ENCODE data around the gene LAPTM4A.

Gene LAPTM4A

GRCh38 chr2:20012282-20013125, 38.9 kb downstream of the LAPTM4A start, which contains the start of gene MATN3:
MATN3 (minus strand) TSS chr2:20012668; CDS start chr2:20012631, 37 bp downstream.
- H3K4me3 ChIP-seq (replicated peaks in 1 of 2; ENCODE audit: low read depth in 2 of 2, low read length in 2 of 2) = peak within 1 kb of the TSS; percentile 33 to 47
- TF ChIP-seq, protein P1, sequence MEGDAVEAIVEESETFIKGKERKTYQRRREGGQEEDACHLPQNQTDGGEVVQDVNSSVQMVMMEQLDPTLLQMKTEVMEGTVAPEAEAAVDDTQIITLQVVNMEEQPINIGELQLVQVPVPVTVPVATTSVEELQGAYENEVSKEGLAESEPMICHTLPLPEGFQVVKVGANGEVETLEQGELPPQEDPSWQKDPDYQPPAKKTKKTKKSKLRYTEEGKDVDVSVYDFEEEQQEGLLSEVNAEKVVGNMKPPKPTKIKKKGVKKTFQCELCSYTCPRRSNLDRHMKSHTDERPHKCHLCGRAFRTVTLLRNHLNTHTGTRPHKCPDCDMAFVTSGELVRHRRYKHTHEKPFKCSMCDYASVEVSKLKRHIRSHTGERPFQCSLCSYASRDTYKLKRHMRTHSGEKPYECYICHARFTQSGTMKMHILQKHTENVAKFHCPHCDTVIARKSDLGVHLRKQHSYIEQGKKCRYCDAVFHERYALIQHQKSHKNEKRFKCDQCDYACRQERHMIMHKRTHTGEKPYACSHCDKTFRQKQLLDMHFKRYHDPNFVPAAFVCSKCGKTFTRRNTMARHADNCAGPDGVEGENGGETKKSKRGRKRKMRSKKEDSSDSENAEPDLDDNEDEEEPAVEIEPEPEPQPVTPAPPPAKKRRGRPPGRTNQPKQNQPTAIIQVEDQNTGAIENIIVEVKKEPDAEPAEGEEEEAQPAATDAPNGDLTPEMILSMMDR (IDR thresholded peaks at IDR 0.05; ENCODE audit: low read depth, low read length) = no peak
- DNase-seq (ENCODE audit: low read depth in 2 of 2) = peak; percentile 39 to 52

GRCh38 chr2:20012032-20012281, 39.5 kb downstream of the LAPTM4A start:
- TF ChIP-seq, protein P1 (IDR thresholded peaks at IDR 0.05; ENCODE audit: low read depth, low read length) = no peak
- no peak for DNase-seq (ENCODE audit: low read depth in 2 of 2)
- H3K4me3 ChIP-seq (replicated peaks in 1 of 2; ENCODE audit: low read depth in 2 of 2, low read length in 2 of 2) = peak overlapping the region; percentile 11 to 47

DNA sequence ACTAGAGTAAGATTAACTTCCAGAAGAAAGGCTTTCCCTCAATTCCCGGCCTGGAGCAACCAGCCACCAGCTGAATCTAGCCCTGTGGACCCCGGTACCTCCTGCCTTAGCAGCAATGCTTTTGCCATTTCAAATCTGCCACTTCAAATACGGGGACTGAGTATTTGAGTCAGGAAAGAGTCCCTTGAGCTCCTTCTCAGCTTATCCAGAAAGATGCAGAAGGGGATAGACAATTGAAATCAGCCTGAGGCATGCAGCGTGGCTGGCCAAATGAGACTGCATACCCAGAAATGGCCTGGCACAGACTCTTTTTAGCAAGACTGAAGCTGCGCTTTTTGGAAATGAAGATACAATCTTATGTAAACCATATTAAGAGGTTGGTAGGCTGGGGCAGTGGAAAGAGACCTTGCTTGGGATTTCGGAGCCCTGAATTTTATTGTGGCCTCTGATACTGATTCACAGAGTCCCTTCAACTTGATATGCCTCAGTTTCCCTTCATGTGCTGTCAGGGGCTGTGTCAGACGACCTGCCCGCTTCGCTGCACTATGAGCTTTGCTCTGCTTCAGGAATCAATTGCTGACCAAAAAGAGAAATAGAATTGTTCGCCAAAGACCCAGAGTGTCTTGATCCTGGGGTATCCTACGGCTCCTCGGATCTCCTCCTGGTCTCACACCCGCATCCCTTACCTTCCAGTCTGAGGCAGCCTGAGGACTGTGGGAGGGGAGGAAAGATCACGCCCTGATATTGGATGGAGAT, 40.0 kb downstream of the LAPTM4A start:
- no peak for DNase-seq (ENCODE audit: low read depth in 2 of 2)
- TF ChIP-seq, protein P1 (IDR thresholded peaks at IDR 0.05; ENCODE audit: low read depth, low read length) = no peak
- no peak overlapping the region for H3K4me3 ChIP-seq (replicated peaks in 1 of 2; ENCODE audit: low read depth in 2 of 2, low read length in 2 of 2)

DNA sequence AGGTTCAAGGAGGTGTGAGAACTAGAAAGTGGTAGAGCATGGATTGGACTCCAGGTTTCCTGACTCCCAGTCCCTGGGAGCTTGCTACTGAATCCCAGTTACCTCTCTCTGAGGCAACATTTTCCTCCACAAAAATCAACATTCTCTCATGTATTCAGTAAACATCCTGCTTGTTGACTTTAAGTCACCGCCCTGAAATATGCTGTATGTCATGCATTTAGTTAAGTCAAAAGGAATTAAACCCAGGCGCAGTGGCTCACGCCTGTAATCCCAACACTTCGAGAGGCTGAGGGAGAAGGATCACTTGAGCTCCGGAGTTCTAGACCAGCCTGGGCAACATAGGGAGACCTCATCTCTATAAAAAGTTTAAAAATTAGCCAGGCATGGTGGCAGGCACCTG, 42.7 kb downstream of the LAPTM4A start:
- H3K4me3 ChIP-seq (replicated peaks in 1 of 2; ENCODE audit: low read depth in 2 of 2, low read length in 2 of 2) = no peak overlapping the region
- no peak for DNase-seq (ENCODE audit: low read depth in 2 of 2)
- TF ChIP-seq, protein P1 (IDR thresholded peaks at IDR 0.05; ENCODE audit: low read depth, low read length) = no peak

DNA sequence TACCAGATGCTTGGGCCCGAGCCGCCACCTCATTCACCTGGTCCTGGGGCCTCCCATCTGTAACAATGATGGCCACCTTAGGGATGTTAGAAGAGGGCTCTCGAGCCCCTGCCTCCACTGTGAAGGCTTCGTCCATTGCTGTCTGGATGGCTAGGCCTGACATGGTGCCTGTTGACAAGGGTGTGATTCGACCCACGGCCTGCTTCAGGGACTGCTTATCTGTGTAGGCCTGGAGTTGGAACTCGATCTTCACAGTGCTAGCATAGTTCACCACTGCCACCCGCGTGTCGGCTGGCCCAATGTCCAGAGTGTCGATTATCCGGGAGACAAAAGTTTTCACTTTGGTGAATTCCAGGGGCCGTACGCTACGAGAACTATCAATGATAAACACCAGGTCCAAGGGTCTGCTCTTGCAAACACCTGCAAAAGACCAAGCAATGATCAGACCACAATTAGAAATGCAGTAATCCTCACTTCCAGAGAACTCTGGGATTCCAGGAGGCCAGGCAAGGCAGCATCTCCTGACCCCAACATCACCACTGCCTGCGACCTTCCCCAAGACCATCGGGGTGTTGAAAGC, 45.4 kb downstream of the LAPTM4A start:
- DNase-seq (ENCODE audit: low read depth in 2 of 2) = no peak
- H3K4me3 ChIP-seq (replicated peaks in 1 of 2; ENCODE audit: low read depth in 2 of 2, low read length in 2 of 2) = no peak overlapping the region
- TF ChIP-seq, protein P1 (IDR thresholded peaks at IDR 0.05; ENCODE audit: low read depth, low read length) = no peak

- no peak overlapping the region for H3K4me3 ChIP-seq (replicated peaks in 1 of 2; ENCODE audit: low read depth in 2 of 2, low read length in 2 of 2)
- no peak for DNase-seq (ENCODE audit: low read depth in 2 of 2)
- TF ChIP-seq, protein P1 (IDR thresholded peaks at IDR 0.05; ENCODE audit: low read depth, low read length) = no peak
Measured at GRCh38 chr2:20005067-20005627, 46.3 kb downstream of the LAPTM4A start.

Data from cardiac fibroblast (primary cell).